Effector memory CD4-positive, alpha-beta T cell (primary cell): Measurements from ENCODE around the gene MAGEA9B.
"Not testable (repeated sequence)": the region's sequence is repeated elsewhere in the genome, so short reads cannot be mapped to it uniquely, and the experiment has no call there.

ENCODE experiments used
- DNase-seq, 3 donors: peaks; one replicate each; pipeline ENCODE4 v3.0.0-alpha.2; 2020
- H3K27ac ChIP-seq: 2 replicates; pipeline ENCODE4 v1.7.0; 2013; ENCODE audit warnings: mild to moderate bottlenecking, low read length, moderate library complexity; ENCODE audit not compliant: insufficient read depth, poor library complexity, severe bottlenecking
- H3K27me3 ChIP-seq: replicated peaks from 2 replicates; pipeline ENCODE4 v1.7.0; 2013; ENCODE audit warnings: mild to moderate bottlenecking, low read length; ENCODE audit not compliant: insufficient read depth, control insufficient read depth, poor library complexity, severe bottlenecking
- H3K36me3 ChIP-seq: 2 replicates; pipeline ENCODE4 v1.7.0; 2013; ENCODE audit warnings: mild to moderate bottlenecking, low read length, moderate library complexity; ENCODE audit not compliant: control insufficient read depth, insufficient read depth
- H3K4me1 ChIP-seq: 2 replicates; pipeline ENCODE4 v1.7.0; 2013; ENCODE audit warnings: low read length, mild to moderate bottlenecking; ENCODE audit not compliant: control insufficient read depth, insufficient read depth, poor library complexity, severe bottlenecking
- H3K4me3 ChIP-seq: 2 replicates; pipeline ENCODE4 v1.7.0; 2013; ENCODE audit warnings: low read length, low read depth, mild to moderate bottlenecking; ENCODE audit not compliant: insufficient read depth, poor library complexity, severe bottlenecking
- H3K9me3 ChIP-seq: 2 replicates; pipeline ENCODE4 v1.7.0; 2013; ENCODE audit warnings: mild to moderate bottlenecking, low read length, moderate library complexity; ENCODE audit not compliant: control insufficient read depth

MAGEA9B gene

DNA sequence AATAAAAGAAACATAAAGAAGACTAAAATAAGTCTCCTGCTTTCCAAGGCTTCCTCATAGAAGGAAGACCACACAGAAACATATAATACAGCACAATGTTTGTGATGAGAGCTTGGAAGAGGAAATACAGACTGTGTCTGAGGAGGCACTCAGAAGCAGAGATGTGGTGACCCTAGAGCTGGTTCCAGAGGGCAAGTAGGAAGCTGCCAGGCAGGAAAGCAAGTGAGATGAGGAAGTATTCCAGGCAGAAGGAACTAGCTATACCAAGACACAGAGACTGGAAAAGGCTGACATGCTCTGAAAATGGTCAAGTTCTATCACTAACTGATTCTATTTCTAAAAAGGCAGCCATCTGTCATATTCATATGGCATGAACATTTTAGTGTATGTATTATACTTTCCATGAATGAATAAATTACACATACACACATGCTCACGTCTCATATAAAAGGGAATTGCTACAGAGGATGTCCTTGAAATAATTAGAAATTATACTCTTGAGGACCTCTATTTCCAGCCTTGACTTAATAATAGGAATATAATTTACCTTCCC is 24.4 kb upstream of the MAGEA9B start:
- H3K36me3 ChIP-seq = no peaks in the 10 kb centered on the region
- no peak for DNase-seq
- H3K4me1 ChIP-seq = no peaks in the 10 kb centered on the region
- H3K27me3 ChIP-seq = no peaks in the 10 kb centered on the region
- no peak overlapping the region for H3K27ac ChIP-seq
- no peaks in the 10 kb centered on the region for H3K9me3 ChIP-seq
- H3K4me3 ChIP-seq = no peak overlapping the region

DNA sequence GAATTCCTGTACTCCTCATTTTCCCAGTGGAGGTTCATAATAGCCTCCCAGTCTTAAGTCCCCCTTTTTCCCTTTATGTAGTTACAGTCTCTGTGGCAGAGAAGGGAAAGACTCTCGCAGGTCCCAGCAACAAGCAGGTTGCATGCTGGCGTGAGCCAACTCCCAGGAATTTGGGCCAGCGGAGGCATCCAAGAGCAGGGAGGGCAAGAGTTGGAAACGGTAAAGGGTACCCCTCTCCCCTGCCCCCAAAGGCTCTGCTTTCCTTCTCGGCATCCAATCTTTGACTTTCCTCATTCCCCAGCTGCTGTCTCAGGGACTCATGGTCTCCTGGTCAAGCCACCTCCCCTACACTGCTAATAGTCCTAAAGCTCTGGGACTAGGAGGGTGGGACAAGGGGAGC is 23.3 kb upstream of the MAGEA9B start:
- DNase-seq = no peak
- H3K4me1 ChIP-seq = no peaks in the 10 kb centered on the region
- no peaks in the 10 kb centered on the region for H3K9me3 ChIP-seq
- no peaks in the 10 kb centered on the region for H3K27me3 ChIP-seq
- no peaks in the 10 kb centered on the region for H3K36me3 ChIP-seq
- H3K27ac ChIP-seq = no peak overlapping the region
- H3K4me3 ChIP-seq = no peak overlapping the region

DNA sequence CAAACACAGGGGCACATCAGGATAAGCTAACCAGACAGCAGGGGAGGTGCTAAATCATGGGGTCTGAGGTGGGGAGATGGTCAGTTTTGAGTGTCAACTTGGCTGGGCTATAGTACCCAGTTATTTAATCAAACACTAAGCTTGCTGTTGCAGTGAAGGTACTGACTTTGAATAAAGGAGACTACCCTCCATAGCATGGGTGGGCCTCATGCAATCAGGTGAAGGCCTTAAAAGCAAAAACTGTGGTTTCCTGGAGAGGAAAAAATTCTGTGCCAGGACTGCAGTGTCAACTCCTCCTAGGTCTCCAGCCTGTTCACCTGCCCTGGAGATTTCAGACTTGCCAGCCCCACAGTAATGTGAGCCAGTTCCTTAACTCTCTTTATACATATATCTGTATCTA is 20.4 kb upstream of the MAGEA9B start:
- H3K27ac ChIP-seq = no peak overlapping the region
- DNase-seq = no peak
- H3K27me3 ChIP-seq = no peaks in the 10 kb centered on the region
- H3K36me3 ChIP-seq = no peaks in the 10 kb centered on the region
- H3K4me3 ChIP-seq = no peak overlapping the region
- no peaks in the 10 kb centered on the region for H3K4me1 ChIP-seq
- no peaks in the 10 kb centered on the region for H3K9me3 ChIP-seq

DNA sequence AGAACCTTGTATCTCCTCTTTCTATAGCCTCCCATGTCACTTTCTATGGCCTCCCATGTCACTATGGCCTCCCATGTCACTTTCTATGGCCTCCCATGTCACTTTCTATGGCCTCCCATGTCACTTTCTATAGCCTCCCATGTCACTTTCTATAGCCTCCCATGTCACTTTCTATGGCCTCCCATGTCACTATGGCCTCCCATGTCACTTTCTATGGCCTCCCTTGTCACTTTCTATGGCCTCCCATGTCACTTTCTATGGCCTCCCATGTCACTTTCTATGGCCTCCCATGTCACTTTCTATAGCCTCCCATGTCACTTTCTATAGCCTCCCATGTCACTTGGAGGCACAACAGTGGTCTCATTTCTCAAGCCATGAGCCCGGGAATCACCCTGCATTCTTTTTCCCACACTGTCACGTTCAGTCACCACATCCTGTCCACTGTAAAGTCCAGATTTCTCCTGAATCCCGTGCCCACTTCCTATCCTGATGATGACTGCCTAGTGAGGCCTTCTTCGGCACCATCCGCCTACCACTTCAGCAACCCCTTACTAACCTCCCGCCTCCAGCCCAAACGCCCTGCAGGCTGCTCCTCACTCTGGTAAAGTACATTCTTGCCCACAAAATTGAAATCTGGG is 18.1 kb upstream of the MAGEA9B start:
- H3K9me3 ChIP-seq, H3K36me3 ChIP-seq, H3K4me1 ChIP-seq, H3K27me3 ChIP-seq, DNase-seq, H3K4me3 ChIP-seq, H3K27ac ChIP-seq: not testable (repeated sequence)

DNA sequence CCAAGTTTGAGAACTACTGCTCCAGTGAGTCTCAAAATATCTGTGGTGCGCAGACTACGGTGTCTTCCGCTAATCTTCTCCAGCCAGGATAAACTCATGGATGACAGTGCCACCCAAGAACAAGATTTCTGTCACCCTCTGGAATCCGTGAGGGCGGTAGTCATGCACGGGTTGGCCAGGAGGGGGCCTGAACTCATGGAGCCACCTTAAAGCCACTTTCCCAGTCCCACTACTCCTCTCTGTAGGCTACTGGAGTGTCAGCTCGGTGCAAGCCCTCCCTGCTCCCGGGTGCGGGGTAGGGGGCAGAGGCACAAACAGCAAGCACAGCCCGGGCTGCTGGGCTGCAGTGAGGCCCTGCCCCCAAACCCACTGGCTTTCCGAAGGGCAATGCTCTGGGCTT is 11.3 kb upstream of the MAGEA9B start:
- not testable (repeated sequence) for H3K4me1 ChIP-seq, H3K27ac ChIP-seq, H3K9me3 ChIP-seq, H3K27me3 ChIP-seq, H3K4me3 ChIP-seq, H3K36me3 ChIP-seq, DNase-seq

DNA sequence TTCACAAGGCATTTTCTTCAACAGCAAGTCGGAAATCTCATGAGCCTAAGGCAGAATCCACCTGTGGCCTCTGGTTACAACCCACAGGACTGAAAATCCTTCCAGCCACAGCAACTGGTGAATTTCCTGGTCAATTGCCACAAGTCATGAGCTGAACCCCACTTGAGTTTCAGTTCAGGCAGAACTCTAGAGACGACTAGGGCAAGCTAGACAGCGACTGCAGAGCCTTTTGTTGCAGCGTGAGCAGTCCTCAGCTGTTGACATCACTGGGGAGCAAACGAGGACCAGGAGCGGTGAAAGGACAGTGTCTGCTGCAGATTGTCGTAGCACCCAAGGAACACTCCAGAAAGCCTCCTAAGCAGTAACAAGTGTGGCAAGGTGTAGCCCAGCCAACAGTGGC is 8.7 kb upstream of the MAGEA9B start:
- not testable (repeated sequence) for H3K4me3 ChIP-seq, H3K4me1 ChIP-seq, H3K27me3 ChIP-seq, DNase-seq, H3K9me3 ChIP-seq, H3K27ac ChIP-seq, H3K36me3 ChIP-seq

DNA sequence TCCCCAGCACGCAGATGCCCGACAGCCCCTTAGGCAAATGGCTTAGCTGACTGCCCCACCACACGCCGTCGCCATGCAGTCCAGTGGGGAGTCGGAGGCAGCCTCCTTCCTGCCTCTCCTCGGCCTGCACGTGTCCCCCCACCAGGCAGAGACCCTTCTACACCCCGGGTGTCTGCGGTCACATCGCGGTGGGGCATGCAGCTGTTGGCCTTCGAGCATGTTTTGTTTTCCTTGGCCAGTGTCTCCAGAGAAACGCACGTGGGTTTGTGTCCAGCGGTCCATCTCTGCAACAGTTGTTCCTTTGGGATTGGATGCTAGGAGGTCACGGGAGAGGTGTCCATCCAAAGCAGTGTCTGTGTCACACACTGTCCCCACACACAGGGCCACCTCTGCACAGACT is 8.0 kb upstream of the MAGEA9B start, which contains the start of gene HSFX2:
Gene HSFX2, minus strand, starts transcription at position 101 of the 400 bp plus-strand sequence. CDS start 614 bp downstream, outside the sequence.
- not testable (repeated sequence) for H3K4me1 ChIP-seq, H3K27ac ChIP-seq, H3K9me3 ChIP-seq, H3K4me3 ChIP-seq, H3K36me3 ChIP-seq, H3K27me3 ChIP-seq, DNase-seq

DNA sequence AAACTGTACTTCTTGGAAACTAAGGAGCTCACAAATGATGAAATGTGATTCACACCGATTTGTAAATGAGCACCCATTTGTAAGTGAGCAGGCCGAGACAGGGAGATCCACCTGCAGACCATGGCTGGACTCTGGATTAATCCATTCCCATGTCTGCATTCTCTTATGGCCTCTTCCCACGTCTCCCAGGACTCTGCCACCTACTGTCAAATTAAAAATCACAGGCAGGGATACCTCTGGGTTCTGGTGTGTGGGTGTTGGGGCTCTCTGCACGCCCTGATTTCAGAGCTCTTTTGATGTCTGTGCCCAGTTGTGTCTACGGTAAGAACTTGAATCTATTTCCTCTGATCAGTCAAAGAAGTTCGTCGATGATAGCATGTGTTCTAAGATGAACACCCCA is 3.7 kb upstream of the MAGEA9B start:
- H3K36me3 ChIP-seq, H3K4me1 ChIP-seq, H3K27ac ChIP-seq, H3K27me3 ChIP-seq, H3K4me3 ChIP-seq, DNase-seq, H3K9me3 ChIP-seq: not testable (repeated sequence)

DNA sequence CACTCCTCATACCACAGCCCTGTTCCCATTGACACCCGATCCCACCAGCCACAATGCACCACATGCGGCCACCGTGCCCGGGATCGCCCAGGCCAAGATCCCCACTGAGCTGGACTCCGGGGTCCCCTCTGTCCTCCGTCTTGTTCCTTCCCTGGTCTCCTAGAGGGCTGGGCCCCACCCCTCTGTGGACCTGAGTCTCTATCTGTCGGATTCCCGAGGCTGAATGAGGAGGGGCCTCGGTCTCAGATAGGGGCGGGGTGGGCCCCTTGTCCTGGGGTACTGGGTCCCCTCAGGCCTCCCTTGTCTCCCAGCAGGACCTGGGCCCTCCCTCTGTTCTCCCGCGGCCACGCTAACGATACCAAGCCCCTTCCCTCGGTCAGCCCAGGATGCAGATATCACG is 1.6 kb downstream of the MAGEA9B start:
- not testable (repeated sequence) for DNase-seq, H3K27ac ChIP-seq, H3K4me3 ChIP-seq, H3K9me3 ChIP-seq, H3K36me3 ChIP-seq, H3K4me1 ChIP-seq, H3K27me3 ChIP-seq

DNA sequence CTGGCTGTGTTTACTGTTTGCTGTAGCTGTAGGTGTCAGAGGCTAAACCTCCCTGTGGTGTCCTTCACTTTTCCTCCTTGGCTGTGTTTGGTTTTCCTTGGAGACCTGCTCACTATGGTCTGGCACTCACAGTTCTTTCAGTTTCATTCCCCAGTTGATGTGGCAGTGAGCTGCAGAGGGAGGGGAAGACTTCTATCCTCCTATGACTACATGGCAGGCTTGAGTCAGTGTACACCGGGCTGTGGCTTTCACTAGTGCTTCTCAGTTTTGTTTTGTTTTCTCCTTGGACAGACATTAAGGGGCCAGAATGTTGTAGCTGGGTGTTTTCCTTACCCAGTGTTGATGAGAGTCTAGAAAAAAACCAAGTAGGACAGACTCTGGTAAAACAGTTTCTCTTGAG is 13.8 kb downstream of the MAGEA9B start:
- H3K27me3 ChIP-seq, DNase-seq, H3K4me1 ChIP-seq, H3K9me3 ChIP-seq, H3K36me3 ChIP-seq, H3K27ac ChIP-seq, H3K4me3 ChIP-seq: not testable (repeated sequence)
